Fibroblast of pulmonary artery (primary cell): ENCODE measurements around the gene ACVR1.

Experiments
- DNase-seq: peaks from one replicate; pipeline ENCODE4 v3.0.0-alpha.2; 2010; ENCODE audit warnings: low read depth
- H3K4me3 ChIP-seq: replicated peaks from 2 replicates; pipeline ENCODE4 v1.5.1; 2011; ENCODE audit warnings: low read depth, mild to moderate bottlenecking, control low read depth, low read length, moderate library complexity
- CTCF ChIP-seq: IDR thresholded peaks from 2 replicates; pipeline ENCODE4 v1.5.1; 2011; ENCODE audit warnings: mild to moderate bottlenecking, control low read depth, low read length, inconsistent platforms; ENCODE audit errors: missing control alignments

The ACVR1 gene

GRCh38 chr2:157741819-157742484, 134.2 kb downstream of the ACVR1 start:
- no peak for TF ChIP-seq CTCF
- H3K4me3 ChIP-seq: no peak overlapping the region
- no peak for DNase-seq

- no peak overlapping the region for H3K4me3 ChIP-seq
- TF ChIP-seq CTCF: no peak
- no peak for DNase-seq
These were observed 138.5 kb downstream of the ACVR1 start for GRCh38 chr2:157737656-157738055.

- H3K4me3 ChIP-seq: no peak overlapping the region
- no peak for TF ChIP-seq CTCF
- no peak for DNase-seq
These were observed 140.6 kb downstream of the ACVR1 start for GRCh38 chr2:157735532-157735931.

- no peak overlapping the region for H3K4me3 ChIP-seq
- no peak for DNase-seq
- no peak for TF ChIP-seq CTCF
These were observed 142.9 kb downstream of the ACVR1 start for GRCh38 chr2:157733263-157733662.

GRCh38 chr2:157732596-157732995, 143.5 kb downstream of the ACVR1 start:
- no peak overlapping the region for H3K4me3 ChIP-seq
- DNase-seq: no peak
- no peak for TF ChIP-seq CTCF

GRCh38 chr2:157727693-157728092, 148.4 kb downstream of the ACVR1 start:
- no peak for TF ChIP-seq CTCF
- H3K4me3 ChIP-seq: no peak overlapping the region
- DNase-seq: no peak

- H3K4me3 ChIP-seq: no peak overlapping the region
- TF ChIP-seq CTCF: no peak
- no peak for DNase-seq
These were observed 149.2 kb downstream of the ACVR1 start for GRCh38 chr2:157726946-157727345.
